ENCODE data around the gene NEMP2.

DNA sequence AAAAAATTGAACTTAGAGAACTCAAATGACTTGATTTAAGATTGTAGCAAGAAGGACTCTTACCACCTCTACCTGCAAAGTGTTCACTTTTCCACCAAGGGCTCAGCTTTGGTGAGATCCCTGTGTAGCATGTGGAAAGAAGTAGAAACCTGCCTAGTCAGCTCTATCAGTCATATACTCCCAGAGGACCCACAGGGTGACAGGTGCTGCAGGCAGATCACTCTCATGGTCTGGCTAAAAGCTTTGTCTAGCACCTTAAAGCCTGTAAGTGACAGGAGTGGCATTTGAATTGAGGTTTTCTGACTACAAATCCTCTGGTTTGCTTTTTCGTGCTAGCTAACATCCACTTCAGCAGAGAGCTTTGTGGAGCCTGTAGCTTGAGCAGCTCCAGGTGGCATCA lies 18.7 kb upstream of the NEMP2 start:
- TF ChIP-seq, protein P1, sequence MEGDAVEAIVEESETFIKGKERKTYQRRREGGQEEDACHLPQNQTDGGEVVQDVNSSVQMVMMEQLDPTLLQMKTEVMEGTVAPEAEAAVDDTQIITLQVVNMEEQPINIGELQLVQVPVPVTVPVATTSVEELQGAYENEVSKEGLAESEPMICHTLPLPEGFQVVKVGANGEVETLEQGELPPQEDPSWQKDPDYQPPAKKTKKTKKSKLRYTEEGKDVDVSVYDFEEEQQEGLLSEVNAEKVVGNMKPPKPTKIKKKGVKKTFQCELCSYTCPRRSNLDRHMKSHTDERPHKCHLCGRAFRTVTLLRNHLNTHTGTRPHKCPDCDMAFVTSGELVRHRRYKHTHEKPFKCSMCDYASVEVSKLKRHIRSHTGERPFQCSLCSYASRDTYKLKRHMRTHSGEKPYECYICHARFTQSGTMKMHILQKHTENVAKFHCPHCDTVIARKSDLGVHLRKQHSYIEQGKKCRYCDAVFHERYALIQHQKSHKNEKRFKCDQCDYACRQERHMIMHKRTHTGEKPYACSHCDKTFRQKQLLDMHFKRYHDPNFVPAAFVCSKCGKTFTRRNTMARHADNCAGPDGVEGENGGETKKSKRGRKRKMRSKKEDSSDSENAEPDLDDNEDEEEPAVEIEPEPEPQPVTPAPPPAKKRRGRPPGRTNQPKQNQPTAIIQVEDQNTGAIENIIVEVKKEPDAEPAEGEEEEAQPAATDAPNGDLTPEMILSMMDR (IDR thresholded peaks at IDR 0.05; ENCODE audit: insufficient read depth, low read length), result no peak
- TF ChIP-seq GABPA (IDR thresholded peaks at IDR 0.05; ENCODE audit: low read depth) (no peak), SPI1 (IDR thresholded peaks at IDR 0.05; ENCODE audit: borderline replicate concordance, low read depth) (no peak), POLR2AphosphoS5 (IDR thresholded peaks at IDR 0.05; ENCODE audit: low read depth) (no peak)
- TF ChIP-seq, protein P2, sequence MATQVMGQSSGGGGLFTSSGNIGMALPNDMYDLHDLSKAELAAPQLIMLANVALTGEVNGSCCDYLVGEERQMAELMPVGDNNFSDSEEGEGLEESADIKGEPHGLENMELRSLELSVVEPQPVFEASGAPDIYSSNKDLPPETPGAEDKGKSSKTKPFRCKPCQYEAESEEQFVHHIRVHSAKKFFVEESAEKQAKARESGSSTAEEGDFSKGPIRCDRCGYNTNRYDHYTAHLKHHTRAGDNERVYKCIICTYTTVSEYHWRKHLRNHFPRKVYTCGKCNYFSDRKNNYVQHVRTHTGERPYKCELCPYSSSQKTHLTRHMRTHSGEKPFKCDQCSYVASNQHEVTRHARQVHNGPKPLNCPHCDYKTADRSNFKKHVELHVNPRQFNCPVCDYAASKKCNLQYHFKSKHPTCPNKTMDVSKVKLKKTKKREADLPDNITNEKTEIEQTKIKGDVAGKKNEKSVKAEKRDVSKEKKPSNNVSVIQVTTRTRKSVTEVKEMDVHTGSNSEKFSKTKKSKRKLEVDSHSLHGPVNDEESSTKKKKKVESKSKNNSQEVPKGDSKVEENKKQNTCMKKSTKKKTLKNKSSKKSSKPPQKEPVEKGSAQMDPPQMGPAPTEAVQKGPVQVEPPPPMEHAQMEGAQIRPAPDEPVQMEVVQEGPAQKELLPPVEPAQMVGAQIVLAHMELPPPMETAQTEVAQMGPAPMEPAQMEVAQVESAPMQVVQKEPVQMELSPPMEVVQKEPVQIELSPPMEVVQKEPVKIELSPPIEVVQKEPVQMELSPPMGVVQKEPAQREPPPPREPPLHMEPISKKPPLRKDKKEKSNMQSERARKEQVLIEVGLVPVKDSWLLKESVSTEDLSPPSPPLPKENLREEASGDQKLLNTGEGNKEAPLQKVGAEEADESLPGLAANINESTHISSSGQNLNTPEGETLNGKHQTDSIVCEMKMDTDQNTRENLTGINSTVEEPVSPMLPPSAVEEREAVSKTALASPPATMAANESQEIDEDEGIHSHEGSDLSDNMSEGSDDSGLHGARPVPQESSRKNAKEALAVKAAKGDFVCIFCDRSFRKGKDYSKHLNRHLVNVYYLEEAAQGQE (IDR thresholded peaks at IDR 0.05; ENCODE audit: insufficient replicate concordance, low read depth), result no peak

Data from HL-60 (cell line).